GM19455 (cell line): ENCODE data around the gene PTPN9.
"Not testable (repeated sequence)": the region's sequence is repeated elsewhere in the genome, so short reads cannot be mapped to it uniquely, and the experiment has no call there.

Source experiments
- ATAC-seq: cut with Tn5 transposase; IDR thresholded peaks from one replicate; pipeline ENCODE4 v1.9.1; 2021; ENCODE audit not compliant: unreplicated experiment

Gene PTPN9

DNA sequence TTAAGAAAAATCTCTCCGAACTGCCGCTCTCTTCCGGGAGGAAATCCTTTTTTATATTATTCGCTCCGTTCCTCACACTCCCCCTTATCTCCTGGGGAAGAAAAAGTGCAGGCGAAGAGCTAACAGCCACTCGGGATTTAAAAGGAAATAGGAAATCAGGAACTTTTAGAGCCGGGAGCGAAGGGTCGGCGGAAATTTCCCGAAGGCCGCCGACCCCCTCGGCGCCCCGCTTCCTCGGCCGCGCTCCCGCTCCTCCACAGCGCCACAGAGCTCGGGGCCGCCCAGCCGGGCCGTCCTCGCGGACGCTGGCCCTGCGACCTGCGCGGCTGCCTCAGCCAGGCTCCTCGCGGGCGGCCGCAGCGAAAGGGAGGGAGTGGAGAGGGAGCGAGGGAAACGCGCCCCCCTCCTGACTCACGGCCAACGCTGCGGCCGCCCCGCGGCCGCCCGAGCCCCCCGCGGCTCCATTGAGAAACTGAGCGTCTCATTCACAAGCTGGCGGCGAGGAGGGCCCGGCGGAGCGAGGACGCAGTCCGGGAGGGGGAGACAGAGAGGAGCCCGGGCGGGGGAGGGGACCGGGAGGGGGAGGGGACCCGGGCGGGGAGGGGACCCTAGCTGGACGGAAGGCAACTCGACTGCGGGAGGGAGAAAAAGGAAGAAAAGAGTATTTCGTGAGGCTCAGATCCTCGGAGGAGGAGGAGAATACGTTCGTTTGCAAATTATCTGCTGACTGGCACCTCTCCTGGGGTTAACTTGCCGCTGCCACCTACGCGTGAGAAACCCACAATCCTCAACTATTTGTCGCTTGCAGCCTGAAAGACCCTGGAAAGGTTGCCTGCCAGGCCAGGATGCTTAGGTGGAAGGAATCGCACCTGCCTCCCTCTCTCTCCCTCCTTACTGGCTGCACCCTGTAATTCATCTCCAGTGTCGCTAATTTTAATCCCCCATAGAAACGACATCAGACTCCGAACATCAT lies at the start of gene PTPN9:
Gene PTPN9, minus strand, starts transcription at position 368 of the 973 bp plus-strand sequence. CDS start 539 bp downstream, outside the sequence.
- ATAC-seq = peak; percentile 53

DNA sequence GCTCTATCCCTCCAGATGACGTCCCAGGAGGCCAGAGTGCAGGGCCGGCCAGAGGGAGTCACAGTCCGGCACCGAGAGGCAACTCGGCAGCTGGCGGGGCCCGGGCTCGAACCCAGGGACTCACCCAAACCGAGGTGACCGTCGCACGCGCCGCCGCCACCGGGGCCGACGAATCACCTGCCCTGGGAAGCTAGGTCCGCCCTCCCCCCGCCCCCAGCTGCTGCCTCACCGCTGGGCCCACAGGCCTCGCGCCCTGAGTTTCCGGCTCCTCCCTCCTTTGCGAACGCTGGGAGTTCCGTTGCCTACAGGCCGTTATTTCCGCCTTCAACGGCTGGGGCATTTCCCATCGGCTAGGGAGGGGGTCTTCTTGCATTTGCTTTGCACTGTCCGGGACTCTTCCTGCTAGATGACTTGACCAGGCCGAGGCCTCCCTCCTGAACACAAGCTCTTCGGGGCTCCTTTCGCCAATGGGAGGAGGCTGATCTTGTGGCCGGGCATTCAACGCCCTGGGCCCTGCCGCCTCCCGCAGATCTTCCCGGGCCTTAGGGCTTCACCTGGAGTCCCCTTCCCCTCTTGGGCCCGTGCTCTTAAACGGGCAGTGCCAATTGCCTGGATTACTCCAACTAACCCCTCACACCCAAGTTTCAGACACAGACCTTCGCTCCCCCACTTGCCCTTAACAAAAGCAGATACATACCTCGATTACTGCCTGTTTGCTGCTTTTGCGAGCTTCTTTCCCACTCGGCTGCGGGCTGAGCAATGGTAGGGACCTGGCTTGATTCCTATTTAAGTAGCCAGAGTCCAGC lies 46.6 kb upstream of the PTPN9 start, which contains the start of gene SNUPN:
Gene SNUPN, minus strand, starts transcription at position 184 of the 806 bp plus-strand sequence. CDS start 4,674 bp downstream, outside the sequence.
- peak; percentile 66 for ATAC-seq

DNA sequence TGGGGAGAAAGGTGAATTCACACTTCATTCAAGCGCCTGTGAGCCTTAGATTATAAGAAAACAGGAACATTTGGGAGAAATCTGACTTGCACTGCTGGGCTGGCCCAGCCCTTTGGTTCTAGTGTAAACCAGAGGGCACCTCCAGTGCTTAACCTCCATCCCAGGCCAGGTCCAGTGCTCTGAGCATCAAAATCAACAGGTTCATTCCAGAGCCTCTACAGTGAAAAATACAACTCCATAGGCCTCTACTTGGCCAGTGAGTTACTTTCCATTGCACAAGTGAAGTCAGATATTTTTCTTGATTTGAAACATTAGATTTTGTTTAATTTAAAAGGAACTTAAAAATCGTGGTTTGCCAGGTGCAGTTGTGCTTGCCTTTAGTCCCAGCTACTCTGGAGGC lies 43.4 kb upstream of the PTPN9 start:
- no peak for ATAC-seq

DNA sequence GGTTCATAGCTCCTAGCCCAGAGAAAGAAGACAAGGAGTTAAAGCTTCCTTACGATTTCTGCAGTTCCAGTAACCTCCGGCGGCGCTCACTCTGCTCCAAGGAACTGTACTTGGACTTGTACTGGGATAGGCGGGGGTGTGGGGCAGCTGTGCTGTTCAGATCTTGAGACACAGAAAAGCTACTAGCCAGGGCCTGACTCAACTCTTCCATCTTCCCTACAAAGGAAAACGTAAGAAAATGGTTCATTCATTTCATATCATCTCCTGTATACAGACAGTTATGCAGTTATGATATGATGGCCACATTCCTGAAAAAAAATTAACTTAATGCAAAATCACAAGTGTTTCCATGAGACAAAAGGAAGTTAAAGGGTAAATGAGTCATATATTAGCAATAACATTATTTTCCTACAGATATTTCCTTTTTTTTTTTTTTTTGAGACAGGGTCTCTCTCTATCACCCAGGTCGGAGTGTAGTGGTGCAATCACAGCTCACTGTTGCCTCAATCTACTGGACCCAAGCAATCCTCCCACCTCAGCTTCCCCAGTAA lies 41.8 kb upstream of the PTPN9 start:
- no peak for ATAC-seq

DNA sequence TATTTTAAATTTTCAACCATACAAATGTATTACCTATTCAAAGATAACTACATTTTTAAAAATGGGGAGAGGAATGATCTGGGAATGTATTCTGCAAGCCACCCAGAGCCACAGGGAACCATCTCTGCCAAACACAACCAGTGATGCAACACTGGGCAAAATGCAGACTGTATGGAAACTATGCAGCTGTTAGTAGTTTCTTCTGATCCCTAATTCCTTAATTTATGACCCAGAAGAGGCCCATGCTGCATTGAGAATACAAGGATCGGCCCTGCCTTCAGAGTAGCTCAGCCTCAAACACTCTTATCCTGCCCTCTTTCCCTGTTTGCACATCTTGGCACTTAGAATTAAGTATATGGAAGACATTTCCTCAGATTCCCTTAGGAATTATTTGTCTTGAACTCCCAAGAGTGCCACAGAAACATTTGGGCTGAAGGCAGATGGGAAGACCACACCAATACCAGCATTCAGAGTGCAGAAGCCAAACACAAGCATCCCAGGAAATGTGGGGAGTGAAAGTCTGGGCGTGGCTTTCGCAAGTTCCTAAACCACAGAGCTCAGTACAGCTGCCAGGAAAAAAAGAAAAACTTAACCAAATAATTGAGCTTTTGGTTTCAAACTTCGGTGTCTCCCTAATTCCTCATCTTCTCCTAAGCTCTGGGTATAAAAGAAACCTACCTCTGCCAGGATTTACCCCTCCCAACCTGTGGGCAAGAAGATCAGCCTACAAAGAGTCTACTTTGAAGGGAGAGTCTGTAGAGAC lies 41.1 kb upstream of the PTPN9 start:
- no peak for ATAC-seq

DNA sequence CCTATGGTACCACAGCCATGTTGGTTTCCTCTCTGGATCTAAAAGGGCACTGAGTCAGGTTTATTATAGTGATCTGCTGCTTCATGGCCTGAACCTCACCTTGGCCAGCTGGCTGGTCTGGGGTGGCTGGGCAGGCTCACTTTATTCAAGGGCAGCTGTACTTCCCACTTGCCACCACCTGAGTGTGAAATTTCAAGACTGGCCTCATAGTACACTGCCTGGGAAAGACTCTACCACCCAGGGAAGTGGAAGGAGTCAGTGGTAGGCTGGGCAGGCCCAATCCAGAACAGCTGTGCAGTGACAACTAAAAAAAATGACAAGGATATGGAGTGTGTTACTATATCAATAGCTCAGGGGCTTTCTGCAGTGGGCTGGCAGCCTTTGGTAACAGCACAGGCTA lies 37.7 kb upstream of the PTPN9 start:
- ATAC-seq = no peak

DNA sequence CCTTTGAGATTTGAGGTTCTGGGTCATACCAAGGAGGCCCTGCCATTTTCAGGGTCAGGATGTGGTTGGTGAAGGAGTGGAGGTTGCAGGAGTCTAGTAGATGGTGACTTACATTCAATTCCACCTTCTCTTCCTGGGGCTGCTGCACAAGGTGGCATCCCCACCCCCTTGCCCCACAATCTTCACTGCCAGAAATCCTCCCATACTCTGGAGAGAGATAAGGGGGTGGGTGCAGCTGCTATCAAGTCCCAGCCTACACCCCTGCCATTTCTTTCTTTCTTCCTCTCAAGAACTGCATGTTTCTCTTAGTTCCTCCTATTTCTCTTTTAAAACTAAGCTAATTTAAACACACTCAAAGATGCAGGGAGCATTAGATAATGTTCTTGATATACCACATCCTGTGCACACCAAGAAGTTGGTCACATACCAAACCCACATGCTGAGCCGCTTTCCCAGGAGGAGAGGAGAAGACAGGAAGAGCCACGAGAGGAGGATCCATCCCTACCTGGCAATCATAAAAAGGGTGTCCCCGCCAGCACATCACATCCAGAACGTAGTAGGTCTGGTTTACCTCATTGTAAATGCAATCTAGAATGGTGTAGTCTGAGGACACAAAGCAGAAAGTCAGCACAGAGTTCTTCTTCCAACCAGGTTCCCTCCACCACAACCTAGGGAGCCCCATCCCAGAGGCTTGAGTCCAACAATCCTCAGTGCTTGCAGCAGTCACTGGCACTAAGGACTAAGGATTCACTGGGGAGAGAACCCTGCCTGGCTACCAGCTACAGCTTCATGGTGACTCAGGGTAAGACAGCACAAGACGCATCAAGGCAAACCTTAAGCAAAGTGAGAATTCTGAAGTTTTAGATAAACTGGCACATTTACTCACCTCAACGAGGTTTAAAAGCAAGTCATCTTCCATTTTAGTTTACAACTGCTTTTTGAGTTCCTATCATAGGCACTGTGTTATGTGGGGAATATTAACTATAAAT lies 27.9 kb upstream of the PTPN9 start:
- no peak for ATAC-seq

DNA sequence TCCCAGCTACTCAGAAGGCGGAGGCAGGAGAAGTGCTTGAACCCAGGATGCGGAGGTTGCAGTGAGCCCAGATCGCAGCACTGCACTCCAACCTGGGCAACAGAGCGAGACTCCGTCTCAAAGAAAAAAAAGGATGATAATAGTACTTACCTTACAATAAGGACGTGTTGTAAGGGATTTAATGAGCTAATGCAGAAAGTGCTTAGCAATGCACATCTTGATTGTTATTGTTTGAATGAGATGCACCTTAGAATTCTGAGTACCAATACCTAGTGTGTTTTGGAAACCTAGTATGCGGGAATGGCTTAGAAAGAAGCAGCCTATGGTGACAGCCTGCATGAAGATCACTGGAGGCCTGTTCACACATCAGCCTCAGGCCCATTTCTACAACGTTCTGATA lies 26.9 kb upstream of the PTPN9 start:
- no peak for ATAC-seq

DNA sequence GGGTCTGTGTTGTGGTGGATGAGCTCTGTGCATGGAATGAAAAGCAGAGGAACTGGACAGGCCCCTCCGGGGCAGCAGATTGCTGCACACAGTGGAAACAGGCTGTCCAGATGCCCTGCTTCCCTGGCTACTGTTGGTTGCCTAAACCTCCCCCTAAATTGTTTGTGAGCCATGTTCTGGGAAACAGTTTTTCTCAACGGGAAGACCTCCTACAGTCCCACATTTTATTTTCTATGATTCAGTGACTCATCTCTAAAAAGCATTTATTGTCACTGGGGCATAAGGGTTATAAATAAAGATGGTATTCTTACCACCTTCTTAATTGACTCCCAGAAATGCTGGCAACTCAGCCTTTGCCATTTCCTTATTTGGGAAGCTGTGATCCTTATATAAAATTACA lies 20.3 kb upstream of the PTPN9 start:
- ATAC-seq = no peak

DNA sequence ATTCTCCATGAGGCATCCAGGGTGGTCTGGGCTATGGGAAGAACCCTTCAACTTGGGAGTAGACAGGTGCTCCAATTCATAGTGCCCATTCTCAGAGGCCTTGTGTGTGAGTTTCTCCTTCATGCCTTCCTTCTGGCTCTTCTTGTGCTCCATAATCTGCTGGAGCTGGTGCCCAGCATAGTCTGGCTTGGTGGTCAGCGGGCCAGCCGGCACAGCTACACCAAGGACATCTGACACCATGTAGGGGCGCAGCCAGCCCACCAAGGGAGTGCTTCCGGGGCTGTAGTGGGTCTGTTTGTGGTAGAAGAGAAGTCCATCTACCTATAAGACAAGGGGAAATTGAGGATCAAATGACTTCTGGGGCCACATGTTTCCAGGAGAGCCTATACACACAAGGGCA lies 19.2 kb upstream of the PTPN9 start:
- no peak for ATAC-seq

DNA sequence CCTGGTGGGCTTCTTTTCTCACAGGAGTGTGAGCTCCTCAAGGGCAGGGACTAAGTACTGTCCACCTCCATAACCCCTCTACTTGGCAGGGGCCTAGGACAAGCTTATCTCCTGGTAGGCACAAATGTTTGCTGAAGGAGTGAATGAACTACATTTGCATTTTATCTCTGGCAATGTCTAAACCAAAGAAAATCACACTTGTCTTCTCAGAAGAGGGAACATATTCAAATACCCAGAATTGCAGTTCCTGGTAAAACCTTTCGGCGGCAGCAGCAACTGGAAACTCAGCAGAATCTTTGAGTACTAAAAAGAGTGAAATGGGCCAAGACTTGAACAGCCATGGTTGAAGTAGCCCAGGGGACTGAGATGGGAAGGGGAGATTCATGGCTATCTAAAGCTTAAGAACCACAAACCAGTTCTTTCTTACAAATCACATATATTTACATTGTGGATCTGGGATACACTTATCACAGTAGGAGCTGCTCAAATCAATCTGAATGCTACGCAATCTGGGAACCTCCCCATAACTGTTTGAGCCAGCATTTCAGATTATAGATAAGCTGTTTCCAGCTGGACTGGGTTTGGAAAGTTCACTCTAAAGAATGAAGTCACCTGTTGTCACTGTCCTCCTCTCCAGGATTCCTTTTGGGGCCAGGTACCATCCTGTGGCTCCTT lies 18.7 kb upstream of the PTPN9 start:
- no peak for ATAC-seq

DNA sequence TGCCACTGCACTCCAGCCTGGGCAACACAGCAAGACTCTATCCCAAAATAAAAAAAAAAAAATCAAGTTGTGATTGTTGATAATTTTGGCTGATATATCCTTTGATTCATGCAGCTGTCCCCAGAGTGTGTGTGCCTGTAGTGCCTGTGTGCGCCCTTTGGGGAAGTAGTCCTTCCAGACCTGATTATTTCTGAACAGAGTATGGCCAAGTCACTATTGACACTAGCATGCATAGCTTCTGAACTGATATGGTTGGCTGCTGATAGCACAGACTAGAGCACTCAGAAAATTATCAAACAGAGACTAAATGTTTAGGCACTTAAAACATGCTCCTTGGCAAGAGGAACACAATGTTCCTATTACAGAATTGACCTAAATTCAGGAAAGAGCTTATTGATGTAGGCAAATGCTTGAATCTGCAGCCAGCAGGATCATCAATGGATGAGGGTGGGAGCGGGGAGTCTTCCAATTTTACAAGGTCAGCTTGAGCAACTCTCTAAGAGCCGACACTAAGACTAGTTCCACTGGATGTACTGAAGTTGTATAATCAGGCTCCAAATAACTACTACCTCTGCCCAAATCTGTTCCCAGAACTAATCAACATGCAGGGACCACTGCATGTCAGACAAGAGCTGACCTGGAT lies 17.7 kb upstream of the PTPN9 start:
- no peak for ATAC-seq

DNA sequence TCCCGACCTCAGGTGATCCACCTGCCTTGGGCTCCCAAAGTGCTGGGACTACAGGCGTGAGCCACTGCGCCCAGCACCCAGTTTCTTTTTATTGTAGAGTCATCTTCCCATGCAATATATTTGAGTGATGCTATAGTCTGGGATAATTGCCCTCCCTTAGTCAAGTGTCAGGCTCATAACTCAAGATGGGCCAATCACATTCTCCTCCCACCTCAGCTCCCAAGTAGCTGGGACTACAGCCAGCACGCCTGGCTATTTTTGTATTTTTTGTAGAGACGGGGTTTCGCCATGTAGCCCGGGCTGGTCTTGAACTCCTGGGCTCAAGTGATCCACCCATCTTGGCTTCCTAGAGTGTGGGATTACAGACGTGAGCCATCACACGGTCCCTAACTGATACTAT lies 15.2 kb upstream of the PTPN9 start:
- no peak for ATAC-seq

DNA sequence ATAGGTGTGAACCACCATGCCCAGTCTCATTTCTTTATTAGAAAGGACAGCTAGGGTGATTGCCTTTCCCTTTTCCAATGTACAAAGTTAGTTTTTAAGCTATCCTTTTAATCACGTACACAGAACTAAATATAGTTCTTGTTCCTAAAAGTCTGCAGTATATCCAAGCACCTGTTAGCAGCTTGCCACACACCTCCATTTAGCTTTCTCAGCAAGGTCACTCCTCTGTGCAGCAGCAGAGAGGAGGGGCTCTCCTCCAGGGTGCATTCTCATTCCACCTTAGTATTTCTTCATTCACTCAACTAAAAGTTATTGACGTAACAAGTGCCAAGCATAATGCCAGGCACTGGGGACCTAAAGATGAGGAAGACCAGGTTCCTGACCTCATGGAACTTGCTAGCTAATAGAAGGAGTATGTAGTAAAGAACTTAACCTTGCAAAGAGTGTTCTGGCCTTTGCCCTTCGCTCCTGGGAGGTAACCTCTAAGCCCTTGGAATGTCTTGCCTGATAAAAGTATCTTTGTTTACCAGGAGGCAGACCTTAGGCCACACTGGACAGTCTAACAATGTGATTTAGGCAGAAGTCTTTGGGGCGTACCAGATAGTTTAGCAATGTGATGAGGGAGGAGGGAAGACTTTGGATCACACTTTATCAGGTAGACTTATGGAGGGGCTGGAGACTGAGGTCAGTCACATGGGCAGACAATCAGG lies 12.7 kb upstream of the PTPN9 start:
- no peak for ATAC-seq

DNA sequence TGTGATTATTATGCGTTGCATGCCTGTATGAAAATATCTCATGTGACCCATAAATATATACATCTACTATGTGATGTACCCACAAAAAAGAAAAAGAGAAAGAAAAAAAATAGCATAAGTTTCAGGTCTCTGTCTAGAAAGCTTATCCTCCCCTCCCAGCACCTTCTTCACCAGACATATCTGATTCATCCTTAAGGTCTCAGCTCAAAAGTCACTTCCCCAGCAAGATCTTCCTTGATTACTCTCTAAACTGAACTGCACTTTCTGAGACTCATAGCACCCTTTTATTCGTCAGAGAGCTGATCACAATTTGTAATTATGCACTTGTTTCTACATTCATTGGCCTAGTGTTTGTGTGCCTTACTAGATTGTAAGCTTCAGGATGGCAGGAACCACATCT lies 11.1 kb upstream of the PTPN9 start:
- no peak for ATAC-seq

DNA sequence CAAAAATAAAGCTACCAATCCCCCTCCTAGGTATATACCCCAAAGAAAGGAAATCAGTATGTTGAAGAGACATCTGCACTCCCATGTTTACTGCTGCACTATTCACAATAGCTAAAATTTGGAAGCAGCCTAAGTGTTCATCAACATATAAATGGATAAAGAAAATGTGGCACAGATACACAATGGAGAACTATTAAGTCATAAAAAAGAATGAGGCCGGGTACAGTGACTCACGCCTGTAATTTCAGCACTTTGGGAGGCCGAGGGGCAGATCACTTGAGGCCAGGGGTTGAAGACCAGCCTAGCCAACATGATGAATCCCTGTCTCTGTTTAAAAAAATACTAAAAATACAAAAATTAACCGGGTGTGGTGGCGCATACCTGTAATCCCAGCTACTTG lies 10.0 kb upstream of the PTPN9 start:
- no peak for ATAC-seq

DNA sequence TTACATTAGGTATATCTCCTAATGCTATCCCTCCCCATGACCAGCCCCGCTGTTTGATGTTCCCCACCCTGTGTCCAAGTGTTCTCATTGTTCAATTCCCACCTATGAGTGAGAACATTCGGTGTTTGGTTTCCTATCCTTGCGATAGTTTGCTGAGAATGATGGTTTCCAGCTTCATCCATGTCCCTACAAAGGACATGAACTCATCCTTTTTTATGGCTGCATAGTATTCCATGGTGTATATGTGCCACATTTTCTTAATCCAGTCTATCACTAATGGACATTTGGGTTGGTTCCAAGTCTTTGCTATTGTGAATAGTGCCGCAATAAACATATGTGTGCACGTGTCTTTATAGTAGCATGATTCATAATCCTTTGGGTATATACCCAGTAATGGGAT lies 7.3 kb upstream of the PTPN9 start:
- ATAC-seq = not testable (repeated sequence)

DNA sequence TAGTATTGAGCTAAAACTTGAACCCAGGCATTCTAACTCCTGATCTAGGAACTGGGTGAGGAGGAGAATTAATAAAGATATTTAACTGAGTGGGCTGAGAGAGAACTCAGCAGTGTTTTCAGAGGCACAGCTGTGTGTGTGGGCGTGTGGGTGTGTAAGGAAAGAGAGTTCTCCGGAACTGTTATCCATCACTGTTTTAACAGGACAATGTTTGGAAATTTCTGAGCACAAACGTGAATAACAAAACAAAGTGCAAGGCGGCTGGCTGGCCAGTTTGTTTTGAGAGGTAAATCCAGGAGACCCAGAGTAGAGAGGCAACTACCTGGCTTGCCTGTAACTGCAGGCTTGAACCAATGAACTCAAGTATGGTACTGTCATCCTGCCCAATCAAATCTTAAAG lies 5.0 kb upstream of the PTPN9 start:
- no peak for ATAC-seq
